NCI-H524 (cell line): ENCODE data around the gene NCR1.
"Not testable (repeated sequence)": the region's sequence is repeated elsewhere in the genome, so short reads cannot be mapped to it uniquely, and the experiment has no call there.

Experiments used
- DNase-seq, 2 experiments: peaks; one replicate each; lab custom pipeline; 2025; lab: John Stamatoyannopoulos, UW

The NCR1 gene, protein sequence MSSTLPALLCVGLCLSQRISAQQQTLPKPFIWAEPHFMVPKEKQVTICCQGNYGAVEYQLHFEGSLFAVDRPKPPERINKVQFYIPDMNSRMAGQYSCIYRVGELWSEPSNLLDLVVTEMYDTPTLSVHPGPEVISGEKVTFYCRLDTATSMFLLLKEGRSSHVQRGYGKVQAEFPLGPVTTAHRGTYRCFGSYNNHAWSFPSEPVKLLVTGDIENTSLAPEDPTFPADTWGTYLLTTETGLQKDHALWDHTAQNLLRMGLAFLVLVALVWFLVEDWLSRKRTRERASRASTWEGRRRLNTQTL

DNA sequence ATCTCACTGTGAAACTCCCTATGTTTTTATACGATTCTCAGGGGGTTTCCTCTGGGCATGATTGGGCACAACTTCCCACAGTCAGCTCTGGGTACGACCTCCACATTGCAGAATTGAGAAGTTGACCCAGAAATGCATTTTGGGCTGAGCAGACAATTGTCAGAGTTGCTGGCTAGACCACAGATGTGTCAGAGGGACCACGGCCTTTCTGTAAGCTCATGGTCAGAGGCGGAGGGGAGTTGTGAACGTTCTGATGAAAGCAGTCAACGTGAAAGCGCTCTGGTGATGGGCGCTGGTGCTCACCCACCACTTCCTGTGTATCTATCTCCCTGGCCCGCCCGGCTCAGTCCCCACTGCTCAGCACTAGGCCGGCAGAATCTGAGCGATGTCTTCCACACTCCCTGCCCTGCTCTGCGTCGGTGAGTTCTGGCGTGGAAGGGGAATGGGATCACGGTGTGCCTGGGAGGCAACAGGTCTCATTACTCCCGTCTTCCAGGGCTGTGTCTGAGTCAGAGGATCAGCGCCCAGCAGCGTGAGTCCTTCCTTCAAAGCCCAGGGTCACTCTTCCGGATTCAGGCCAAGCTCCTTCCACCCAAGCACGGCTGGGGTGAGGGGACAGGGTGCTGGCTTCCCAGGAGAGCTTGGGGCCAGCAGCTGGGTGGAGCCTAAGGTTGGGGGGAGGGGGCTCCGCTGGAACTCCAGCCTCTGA lies at the start of gene NCR1:
Gene NCR1 (plus strand): TSS at position 346 of the 709 bp plus-strand sequence. CDS start 40 bp downstream, at position 386.
- no peak for DNase-seq

DNA sequence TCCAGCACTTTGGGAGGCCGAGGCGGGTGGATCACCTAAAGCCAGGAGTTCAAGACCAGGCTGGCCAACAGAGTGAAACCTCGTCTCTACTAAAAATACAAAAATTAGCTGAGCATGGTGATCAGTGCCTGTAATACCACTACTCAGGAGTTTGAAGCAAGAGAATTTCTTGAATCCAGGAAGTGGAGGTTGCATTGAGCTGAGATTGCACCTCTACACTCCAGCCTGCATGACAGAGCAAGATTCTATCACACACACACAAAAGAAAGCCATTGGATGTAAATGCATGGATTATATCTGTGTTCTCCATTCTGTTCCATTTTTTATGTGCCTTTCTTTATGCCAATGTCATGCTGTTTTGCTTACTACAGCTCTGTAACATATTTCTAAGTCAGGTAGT lies 47.5 kb upstream of the NCR1 start:
- DNase-seq: not testable (repeated sequence)

DNA sequence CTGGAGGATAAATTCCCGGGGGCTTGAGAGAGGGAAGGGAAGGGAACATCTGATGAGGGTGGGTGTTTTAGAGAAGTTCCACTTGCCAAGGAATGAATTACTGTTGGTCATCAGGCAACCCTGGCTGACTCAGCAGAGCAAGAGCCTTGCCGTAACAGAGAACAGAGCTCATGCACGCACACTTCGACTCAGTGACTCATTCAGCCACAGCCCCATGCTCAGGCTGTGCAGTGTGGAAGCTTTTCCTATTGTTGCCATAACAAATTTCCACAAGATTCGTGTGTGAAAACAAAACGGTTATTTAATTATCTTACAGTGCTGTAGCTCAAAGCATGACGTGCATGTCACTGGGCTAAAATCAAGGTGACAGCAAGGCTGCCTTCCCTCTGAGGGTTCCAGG lies 46.5 kb upstream of the NCR1 start:
- DNase-seq: not testable (repeated sequence)

DNA sequence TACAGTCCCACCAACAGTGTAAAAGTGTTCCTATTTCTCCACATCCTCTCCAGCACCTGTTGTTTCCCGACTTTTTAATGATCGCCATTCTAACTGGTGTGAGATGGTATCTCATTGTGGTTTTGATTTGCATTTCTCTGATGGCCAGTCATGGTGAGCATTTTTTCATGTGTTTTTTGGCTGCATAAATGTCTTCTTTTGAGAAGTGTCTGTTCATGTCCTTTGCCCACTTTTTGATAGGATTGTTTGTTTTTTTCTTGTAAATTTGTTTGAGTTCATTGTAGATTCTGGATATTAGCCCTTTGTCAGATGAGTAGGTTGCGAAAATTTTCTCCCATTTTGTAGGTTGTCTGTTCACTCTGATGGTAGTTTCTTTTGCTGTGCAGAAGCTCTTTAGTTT lies 42.5 kb upstream of the NCR1 start:
- not testable (repeated sequence) for DNase-seq

DNA sequence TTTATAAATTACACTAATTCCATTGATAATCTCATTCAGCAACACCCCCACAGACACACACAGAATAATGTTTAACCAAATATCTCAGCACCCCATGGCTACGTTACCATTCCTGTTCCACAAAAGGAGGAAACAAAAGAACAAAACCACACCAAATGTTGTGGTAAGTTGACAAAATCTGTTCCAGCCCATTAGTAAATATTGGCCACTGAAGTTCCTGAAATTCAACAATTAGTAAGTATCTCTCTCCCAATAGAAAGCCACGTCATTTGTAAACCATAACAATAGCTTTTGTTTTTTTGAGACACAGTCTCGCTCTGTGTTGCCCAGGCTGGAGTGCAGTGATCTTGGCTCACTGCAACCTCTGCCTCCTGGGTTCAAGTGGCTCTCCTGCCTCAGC lies 34.3 kb upstream of the NCR1 start:
- DNase-seq: no peak

DNA sequence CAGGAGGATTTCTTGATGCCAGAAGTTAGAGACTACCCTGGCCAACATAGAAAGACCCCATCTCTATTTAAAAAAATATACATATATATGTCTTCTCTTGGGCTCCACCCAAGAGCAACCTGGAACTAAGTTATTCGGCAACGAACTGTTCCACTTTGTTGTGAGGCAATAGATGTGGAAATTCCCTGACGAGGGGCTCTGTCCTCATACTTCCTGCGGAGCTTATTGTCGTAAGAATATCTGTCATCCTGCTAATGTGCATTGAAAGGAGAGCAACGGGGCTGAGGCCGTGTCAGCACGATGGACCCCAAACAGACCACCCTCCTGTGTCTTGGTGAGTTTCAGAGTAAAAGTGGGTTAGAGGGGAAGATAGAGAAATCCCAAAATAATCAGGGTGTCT lies 32.0 kb upstream of the NCR1 start, which contains the start of gene FCAR:
Gene FCAR (plus strand): TSS at position 246 of the 400 bp plus-strand sequence. CDS start 55 bp downstream, at position 301.
- DNase-seq: no peak

DNA sequence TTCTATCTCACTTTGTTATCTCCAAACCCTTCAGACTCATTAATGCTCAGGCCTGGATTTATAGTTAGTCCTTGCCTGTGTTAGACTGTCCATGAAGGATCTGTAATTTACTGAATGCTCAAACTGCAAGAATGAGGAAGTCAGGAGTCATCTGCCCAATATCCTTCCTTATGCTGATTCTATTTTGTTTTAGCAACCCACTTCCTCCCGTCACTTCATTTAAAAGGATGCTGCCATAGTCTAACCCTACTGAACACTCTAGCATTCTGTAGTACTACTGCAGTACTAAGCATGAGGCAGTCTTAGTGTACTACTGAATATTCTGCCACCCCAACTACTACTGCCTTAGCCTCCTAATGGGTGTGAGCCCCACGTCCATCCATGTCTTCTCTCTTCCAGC lies 30.4 kb upstream of the NCR1 start:
- DNase-seq: no peak

DNA sequence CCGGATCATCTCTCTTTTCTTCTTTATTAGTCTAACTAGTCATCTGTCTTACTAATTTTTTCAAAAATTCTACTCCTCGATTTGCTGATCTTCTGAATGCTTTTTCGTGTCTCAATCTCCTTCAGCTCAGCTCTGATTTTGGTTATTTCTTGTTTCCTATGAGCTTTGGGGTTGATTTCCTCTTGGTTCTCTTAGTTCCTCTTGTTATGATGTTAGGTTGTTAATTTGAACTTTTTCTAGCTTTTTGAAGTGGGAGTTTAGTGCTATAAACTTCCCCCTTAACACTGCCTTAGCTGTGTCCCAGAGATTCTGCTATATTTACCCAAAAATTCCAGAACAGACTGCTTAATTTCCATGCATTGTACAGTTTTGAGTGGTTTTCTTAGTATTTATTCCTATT lies 28.5 kb upstream of the NCR1 start:
- DNase-seq: no peak

DNA sequence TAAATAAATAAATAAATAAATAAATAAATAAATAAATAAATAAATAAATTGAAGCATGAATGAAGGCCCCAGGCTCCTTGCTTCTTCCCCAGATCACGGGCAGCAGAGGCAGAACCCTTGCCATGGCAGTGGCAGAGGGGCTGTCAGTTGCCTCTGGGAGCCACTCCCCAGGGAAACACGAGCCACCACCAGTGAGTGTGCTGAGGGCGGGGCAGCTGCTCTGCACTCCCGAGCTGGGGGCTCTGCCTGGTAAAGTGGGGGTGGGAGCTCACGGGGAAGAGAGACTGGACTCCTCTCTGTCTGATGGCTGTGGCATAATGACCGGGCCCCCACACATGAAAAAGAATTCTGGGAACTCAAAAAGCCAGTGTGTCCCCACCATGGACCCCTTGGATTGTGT lies 24.1 kb upstream of the NCR1 start:
- no peak for DNase-seq

DNA sequence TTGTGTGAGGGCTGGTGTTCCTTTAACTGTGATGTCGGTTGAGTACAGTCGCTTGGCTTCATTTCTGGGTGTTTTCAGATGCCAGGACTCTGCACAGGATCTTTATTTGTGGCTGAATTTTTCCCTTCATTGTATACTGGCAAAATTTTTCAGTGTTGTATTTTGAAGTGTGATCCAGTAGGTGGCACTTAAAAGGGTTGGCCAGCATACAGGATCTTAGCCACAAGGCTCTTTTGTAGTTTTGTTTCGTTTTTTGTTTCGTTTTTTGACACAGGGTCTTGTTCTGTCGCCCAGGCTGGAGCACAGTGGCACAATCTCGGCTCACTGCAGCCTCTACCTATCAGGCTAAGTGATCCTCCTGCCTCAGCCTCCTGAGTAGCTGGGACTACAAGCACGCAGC lies 23.2 kb upstream of the NCR1 start:
- no peak for DNase-seq

DNA sequence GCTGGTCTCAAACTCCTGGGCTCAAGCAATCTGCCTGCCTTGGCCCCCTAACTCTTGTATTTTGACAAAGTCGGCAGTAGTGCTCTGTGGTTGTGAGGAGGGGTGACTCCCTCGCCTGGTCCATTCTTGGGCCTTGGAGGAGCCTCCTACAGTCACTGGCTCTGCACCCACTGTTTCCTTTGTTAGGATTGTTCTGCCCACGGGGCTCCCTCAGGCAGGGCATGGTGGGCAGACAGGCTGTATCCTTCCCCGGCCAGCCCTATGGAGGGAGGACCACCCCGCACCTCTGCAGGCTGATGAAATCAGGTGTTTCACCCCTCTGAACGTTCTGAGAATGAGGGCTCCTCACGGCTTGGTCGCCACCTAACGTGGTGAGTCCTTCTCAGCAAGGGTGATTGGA lies 22.7 kb upstream of the NCR1 start:
- DNase-seq: no peak

DNA sequence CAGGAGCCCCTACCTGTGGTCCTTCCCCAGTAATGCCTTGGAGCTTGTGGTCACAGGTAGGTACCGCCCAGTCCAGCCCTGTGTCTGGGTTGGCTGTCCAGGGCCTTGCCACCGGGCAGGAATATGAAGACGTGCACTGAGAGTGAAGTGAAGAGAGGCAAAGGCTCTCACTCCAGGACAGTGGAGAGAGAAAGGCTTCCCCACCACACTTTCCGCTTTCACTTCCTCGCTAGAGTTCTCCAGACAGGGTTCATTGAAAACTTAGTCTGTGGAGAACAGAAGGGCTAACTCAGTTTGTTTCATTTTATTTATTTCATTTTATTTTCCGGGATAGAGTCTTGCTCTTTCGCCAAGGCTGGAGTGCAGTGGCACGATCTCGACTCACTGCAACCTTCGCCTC lies 17.7 kb upstream of the NCR1 start:
- no peak for DNase-seq

DNA sequence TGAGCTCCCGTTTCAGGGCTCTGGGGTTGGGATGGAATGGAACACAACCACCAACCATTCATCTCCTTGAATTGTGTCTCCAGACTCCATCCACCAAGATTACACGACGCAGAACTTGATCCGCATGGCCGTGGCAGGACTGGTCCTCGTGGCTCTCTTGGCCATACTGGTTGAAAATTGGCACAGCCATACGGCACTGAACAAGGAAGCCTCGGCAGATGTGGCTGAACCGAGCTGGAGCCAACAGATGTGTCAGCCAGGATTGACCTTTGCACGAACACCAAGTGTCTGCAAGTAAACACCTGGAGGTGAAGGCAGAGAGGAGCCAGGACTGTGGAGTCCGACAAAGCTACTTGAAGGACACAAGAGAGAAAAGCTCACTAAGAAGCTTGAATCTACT lies 16.4 kb upstream of the NCR1 start:
- no peak for DNase-seq

DNA sequence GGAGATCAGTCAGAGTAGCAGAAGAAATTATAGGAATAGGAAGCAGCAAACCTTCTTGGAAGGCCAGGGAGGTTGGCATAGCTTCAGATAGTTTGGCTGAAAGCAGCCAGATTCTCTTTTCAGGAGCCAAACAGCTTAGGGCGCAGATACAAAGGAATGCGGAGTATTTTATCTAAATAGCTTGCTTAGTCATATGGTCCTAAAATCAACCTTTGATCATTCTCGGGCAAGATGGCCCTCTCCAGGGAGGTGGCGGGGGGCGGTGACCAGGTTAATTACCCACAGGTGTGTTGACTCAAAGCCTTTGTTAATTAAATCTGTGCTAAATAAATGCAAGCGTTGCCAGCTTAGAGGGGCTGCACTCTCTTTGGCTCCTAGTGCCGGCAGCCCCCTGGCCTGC lies 12.5 kb upstream of the NCR1 start:
- DNase-seq: no peak

DNA sequence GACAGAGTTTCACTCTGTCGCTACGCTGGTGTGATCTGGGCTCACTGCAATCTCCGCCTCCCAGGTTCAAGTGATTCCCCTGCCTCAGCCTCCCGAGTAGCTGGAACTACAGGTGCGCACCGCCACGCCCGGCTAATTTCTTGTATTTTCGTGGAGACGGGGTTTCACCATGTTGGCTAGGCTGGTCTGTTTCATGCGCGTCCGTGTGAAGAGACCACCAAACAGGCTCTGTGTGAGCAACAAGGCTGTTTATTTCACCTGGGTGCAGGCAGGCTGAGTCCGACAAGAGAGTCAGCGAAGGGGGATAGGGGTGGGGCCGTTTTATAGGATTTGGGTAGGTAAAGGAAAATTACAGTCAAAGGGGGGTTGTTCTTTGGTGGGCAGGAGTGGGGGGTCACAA lies 11.8 kb upstream of the NCR1 start:
- not testable (repeated sequence) for DNase-seq

DNA sequence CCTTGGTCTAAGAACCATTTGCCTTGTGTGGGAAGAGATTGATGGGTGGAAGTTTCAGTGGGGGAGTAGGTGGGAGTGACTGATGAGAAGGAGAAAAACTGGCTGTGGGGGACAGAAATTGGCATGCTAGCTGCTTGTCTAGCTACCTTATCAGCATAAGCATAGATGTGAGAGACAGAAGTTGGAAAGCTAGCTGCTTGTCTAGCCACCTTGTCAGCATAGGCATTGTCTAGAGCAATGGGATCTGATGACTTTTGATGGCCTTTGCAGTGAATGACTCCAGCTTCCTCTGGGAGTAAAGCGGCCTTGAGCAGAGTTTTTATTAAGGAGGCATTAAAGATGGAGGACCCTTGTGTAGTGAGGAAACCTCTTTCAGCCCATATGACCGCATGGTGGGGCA lies 9.9 kb upstream of the NCR1 start:
- DNase-seq: no peak

DNA sequence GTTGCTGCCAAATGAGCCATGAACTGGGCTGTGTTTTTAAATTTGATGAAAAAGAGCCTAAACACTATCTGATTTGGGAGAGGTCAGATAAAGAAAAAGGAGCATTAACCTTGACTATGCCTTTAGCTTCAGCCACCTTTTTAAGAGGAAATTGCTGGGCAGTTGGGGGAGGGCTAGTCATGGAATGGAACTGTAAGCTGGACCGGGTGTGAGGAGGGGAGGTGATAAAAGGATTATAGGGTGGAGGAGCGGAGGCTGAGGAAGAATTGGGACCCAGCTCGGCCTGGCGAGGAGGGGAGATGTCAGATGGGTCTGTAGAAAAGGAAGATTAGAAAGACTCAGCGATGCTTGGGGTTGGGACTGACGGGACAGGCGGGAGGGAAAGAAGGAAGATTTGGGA lies 7.3 kb upstream of the NCR1 start:
- DNase-seq: not testable (repeated sequence)

DNA sequence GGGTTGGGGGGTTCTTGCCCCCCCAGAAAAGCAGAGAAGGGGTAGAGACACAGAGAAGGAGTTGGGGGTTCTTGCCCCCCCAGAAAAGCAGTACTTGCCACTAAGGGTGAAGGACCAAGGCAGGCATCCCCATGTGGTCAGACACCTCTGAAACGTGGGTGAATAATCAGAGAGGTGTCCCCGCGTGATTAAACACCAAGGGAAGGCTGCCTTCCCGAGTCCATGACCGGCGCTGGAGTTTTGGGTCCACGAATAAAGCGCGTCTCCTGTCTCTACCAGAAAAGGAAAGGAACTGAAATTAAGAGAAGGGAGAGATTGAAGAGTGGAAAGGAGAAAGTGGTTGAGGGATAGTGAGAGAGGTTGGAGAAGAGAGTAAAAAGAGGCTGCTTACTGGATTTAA lies 6.3 kb upstream of the NCR1 start:
- DNase-seq: not testable (repeated sequence)

DNA sequence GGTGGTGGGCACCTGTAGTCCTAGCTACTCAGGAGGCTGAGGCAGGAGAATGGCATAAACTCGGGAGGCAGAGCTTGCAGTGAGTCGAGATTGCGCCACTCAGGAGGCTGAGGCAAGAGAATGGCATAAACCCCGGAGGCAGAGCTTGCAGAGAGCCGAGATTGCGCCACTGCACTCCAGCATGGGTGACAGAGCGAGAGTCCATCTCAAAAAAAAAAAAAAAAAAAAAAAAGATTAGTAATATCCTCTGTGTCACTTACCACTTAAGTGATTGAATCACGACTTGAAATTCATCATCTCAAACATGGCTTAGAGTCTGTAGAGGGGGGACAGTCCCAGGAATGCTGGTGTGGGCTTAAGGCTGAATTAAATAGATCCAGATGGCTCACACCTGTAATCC lies 4.8 kb upstream of the NCR1 start:
- DNase-seq: not testable (repeated sequence)

DNA sequence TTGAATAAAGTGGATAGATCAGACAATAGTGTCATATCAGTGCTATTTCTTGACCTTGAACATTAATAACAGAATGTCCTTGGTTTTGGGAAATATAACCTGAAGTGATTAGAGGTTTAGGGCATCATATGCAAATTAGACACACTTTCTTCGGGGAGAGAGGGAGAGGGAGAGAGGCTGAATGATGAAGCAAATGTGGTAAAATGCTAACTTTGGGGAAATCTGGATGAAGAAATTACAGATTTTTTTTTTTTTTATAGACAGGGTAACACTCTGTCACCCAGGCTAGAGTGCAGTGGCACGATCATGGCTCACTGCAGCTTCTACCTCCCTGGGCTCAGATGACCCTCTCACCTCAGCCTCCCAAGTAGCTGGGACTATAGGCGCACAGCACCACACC lies 3.9 kb upstream of the NCR1 start:
- no peak for DNase-seq

DNA sequence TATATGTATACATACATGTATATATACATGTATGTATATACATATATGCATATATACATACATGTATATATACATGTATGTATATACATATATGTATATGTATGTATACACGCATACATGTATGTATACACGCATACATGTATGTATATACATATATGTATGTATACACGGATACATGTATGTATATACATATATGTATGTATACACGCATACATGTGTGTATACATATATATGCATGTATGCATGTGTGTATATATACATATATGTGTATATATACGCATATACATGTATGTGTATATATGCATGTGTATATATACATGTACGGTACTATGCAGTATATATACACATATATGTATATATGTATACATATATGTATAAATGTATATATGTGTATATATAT lies 2.6 kb upstream of the NCR1 start:
- DNase-seq: no peak

DNA sequence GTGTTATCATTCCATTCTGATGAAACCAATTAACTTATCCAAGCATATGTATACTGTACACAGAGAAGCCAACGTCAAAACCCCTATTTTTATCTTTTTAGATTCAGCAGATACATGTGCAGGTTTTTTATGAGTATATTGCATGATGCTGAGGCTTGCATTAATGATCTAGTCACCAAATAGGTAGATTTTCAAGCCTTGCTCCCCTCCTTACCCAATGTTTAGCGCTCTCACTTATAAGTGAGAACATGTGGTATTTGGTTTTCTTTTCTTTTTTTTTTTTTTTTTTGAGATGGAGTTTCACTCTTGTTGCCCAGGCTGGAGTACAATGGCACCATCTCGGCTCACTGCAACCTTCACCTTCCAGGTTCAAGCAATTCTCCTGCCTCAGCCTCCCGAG lies 1.7 kb upstream of the NCR1 start:
- DNase-seq: not testable (repeated sequence)

DNA sequence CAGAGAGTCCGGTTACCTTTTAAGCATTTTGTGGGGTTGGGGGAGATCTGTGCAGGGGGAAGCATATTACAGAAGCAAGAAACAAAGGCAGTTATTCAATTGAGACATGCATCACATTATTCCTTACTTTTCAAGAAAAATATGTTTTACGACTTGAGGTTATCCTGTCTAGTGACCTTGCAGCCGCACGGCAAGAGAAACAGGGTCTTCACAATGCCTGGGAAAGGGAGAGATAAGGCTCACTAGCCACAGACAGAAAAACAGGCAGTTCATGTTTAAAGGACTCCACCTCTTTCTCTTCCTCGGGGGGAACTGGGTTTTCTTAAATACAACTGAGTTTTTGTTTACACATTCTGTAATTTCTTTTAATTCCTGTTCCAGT lies 536 bp upstream of the NCR1 start:
- no peak for DNase-seq

DNA sequence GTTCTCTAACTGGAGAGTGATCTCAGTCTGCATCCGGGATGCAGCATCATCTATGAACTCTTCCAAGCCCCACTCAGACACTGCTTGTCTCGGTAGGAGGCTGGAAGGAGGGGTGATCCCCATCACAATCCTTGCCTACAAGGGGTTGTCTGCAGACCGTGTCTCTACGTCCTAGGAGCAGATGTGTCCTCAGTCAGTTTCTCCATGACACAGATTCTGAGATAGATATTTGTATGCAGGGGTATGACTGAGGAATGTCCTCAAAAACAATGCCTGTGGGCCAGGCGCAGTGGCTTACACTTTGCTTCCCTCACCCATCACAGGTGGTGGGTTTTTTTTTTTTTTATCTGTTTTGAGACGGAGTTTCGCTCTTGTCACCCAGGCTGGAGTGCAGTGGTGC lies 871 bp downstream of the NCR1 start:
- DNase-seq: no peak
